Measurements from ENCODE around the gene VRK2.
A peak's percentile ranks its signal among the peaks of the same experiment; 100 is the strongest.

Gene VRK2

DNA sequence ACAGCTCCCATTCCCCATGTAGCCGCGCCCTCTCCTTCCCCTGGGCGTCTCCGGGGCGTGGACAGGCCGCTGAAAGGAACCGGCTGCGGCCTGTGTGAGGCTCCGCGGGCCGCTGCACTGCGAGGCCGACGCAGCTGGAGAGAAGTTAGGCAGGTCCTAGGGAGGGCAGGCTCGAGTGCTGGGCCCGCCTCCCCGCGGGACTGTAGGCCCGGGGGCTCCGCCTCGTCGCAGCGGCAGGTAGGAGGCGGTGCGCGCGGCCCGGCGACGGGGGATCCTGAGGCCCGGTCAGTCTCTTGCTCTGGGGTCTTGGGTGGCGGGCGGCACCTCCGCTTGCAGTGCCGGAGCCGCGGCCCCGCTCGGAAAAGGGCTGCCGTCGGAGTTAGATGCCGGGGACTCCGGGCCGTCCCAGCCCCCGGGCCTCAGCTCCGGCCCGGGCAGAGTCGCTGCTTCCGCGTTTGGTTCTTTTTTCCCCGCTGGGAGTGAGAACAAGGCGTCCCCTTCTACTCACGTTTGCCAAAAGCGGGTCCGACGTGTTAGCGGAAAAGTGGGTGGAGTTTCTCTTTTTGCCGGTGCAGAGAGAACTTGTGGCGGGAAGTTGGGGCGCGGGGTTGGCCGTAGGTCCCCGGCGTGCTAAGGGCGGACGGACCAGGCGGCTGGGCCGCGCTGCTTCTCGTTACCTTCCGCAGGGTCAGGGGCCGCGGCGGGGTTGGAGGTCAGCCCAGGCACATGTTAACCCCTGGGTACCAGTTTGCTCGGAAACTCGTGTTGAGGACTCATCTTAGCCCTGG is at the start of gene VRK2:
Gene VRK2 (plus strand): TSS at position 222 of the 788 bp plus-strand sequence. CDS start 2,026 bp downstream, outside the sequence.
- DNase-seq, result peak; percentile 87

DNA sequence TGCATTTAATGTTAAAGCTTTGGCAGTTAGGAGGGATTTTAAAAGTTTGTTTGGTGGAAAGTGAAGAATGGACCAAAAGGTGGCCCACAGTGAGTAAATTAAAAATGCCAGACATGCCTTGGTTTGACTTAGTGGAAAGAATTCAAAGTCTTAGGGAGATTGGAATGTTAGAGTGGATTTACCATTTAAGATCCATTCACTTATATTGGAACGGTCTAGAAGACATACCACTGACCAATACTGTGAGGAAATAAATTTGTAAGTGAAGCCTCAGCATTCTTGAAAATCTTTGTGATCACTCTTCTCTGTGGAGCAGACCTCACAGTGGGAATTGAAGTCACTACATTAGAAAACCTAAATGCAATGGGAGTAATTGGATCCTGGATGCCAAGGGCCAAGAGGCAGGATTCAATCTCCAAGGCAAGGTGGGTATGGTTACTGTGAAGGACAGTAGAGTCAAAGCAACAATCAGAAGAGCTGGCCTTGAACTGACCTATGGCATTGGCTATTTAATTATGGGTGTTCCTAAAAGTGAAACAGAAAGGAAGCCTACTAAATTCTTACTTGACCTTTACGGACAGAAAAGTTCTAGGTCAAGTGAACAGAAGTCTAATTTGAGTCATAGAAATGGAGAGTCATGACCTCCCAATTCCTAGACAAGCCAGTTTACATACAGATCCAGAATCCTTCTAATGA is 40.2 kb upstream of the VRK2 start:
- no peak for DNase-seq

DNA sequence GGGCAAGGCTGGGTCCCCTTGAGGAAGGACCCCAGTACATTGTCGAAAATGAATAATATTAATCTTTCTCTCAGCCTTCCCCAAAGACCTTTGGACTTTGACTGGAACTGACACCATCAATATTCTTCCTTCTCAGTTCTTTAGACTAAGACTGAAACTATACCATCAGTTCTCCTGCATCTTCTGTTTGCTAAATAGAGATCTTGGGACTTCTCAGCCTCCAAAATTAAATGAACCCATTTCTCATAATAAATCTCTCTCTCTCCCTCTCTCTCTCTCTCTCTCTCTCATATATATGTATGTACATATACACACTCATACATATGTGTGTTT is 39.7 kb upstream of the VRK2 start:
- no peak for DNase-seq

DNA sequence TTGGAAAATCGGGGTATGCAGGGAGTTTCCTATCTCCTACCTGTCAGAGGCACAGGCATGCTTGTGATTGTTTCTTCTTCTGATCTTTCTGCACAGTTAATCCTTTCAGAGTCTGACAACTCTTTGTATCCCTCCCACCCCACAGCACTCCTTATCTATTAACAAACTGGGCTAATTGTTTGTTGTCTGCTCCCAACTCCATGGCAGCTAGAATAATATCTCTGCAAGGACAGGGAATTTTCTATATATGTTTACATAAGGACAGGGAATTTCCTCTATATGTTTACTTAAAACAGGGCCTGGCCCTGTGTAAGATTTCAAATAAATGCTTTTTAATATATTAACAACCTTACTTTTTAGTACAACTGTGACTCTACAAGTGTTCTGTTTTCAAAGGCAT is 36.0 kb upstream of the VRK2 start:
- DNase-seq, result no peak

DNA sequence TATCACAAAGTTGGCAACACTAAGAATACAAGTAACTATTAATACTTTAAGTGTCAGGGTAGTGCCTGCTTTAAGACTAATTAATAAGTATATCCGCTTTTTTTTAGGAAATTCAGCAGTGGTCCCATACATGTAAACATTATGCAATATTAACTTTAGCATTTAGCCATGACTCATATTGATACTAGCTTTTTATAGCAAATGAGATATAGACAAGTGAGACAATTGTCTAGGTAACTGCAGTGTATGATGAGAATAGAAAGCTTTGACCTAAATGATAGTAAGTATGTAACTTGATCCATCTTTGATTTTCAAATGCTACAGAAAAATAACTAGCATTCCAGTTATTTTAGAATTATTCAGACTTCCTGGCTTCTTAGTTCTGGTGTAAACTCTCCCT is 27.4 kb upstream of the VRK2 start:
- no peak for DNase-seq

DNA sequence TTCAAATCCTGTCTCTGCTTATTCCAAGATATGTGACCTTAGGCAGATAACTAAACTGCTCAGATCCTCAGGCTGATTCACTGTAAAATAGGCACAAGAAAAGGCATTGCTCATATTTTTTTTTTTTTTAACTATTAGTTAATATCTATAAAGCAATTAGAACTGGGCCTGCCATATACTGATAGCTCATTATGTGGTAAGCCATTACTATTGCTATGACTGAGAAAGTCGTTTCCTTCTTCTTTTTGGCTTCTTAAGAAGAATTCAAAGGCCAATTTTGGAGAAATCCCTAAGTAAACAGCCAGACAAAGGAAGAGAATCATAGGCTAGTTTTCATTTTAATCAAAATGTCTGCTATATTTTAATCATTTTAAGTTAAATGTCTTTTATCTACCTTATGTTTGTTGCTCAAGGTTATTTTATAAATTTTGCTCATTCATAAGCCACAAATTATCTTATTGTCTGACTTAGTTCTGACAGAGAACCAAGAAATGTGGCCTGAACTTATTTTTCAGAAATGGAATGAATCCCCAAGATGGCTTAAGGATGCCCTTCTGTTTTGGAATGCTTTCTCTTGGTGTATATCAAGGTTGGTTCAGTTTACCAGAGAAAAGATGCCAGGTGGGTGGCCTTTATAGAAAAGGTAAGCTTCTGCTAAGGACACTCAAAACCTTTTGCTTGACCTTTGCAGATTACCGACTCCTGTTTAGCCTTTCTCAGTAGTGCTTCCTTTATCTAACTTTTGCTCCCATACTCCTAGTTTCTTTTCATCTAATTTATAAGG is 21.3 kb upstream of the VRK2 start:
- DNase-seq, result no peak

DNA sequence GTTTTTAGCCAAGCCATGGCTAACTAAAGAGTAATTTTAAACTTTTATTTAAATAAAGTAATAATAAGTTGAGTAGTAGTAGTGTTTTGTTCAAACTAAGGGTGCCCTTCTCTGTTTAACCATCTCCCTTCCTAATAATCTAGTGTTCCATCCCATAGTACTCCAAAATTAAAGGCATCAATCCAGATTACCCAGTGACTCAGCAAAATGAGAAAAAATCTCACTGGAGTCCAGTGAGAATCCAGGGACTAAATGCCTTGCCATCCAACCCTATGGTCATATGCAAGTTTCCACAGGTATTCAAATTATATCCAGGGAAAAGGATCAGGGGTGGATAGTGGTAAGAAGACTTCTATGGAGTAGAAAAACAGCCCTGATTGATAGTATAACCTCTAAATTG is 19.6 kb upstream of the VRK2 start:
- DNase-seq, result no peak

DNA sequence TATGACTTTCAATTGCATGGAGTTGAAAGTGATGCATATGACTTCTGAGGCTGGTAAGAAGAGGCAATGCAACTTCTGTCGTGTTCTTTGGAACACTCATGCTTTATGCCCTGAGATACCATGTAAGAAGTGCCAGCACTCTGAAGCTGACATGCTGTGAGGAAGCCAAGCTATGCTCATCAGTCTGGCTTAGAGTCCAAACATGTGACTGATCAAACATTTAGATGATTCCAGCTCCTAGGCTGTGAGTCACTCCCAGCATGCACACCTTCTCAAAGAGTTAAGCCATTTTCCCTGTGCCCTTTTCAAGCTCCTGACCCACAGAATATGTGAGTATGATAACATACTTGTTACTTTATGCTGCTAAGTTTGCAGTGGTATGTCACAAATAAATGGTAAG is 15.8 kb upstream of the VRK2 start:
- DNase-seq, result no peak

DNA sequence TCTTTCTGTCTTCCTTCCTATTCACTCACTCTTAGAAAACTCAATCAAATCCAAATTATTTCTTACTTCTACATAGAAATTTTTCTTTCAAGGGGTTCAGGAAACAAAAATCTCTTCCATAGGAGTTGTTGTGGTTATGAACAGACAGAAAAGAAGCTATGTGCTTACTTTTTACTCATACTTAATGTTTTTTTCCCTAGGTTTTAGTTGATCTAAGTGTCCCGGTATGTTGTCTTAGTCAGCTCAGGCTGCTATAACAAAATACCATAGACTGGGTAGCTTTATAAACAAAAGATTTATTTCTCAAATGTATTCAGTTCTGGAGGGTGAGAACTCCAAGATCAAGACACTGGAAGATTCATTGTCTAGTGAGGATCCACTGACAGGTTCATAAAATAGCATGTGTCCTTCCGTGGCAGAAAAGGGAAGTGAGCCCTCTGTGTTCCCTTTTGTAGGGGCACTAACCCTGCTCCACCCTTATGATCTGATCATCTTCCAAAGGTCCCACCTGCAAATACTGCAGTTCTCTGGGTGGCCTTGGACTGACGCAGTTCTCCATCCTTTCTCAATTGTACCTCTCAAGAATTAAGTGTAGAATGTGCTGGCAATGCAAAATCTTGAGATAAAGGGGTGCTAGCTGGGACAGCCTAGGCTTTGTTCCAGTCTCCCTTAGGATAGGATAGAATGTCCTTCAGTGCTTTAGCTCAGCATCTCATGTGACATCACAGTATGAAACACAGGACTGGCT is 14.4 kb upstream of the VRK2 start:
- DNase-seq, result no peak

DNA sequence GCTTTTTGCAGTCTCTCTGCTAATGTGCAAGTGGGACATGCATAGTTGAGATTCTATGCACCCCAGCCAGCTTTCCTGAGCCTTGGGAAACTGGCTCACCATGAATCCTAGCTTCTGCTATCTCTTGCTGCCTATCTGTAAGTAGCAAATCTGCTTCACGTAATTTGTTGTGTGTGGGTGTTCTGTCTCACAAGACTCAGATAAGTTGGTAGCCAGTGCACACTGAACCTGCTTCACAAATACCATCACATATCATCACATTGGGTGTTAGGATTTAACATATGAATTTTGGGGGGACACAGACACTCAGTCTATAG is 13.9 kb upstream of the VRK2 start:
- DNase-seq, result no peak

DNA sequence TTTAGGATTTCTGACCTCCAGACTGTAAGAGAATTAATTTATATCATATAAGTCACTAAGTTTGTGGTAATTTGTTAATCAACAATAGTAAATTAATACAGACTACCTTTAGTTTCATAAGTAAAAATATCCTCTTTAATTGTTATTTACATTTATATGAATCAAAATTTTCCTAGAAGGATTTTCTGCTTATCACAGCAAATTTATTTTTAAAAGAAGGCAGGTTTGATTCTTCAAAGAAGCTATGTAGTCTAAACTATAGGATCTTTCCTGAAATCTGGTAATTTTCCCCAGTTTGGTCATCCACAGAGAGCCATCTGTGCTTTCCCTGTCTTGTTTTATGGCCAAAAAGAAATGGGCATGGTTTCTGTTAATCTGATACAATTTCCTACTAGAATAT is 13.1 kb upstream of the VRK2 start:
- no peak for DNase-seq

DNA sequence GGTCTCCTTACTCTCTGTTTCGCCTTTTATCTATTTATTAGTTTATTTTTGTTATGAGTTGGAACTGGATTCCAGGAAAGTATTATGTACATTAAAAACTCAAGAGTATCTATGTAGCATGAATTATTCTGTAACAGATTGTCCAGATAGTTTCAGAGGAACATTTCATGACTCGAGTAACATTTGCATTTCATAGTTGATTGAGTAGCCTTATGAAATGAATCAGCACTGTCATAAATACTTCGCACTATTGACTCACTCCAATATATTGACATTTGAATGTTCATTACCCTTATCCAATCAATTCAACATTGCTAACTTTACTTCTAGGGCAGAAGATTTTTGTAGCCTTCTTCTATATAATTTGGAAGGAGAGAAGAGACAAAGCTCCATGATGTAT is 11.3 kb upstream of the VRK2 start:
- DNase-seq, result no peak

DNA sequence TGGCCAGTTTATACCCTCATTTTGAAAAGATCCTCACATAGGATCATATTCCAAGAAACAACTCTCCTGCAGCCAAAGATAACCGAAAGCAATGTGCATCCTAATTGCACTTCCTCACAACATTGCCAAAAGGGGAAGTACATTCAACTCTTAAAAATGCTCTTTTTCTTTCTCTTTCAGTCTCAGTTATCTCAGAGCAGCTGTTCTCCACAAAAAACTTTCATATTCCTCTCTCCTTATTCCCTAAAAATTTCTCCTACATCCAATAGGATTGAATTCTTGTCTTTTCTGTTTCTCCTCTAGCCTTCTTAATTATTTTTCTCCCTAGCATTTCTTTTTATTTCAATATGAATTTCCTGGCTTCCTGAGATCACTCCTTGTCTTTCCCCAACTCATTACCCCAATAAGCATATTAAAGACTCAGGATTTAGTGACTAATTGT is 7.4 kb upstream of the VRK2 start:
- no peak for DNase-seq

DNA sequence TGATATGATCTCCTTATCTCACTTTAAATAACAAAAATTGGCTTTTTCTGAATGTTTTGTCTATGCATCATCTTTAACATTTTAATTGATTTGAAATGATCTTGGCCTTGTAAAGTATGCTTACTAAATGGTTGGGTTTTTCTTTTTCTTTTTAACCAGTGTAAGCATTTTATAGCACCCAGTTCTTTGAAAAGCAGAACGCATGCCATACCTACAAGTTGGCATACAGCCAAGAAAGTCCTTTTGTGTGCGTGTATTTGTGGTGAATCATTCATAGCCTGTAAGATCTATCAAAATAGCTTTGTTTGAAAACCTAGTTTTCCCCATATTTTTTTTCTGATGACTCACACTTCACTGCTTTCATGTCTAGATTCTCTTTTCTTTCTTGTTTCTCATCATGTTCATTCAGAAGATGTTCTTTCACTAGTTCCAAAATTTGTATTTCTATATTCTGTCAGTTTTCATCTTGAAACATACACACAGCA is 4.1 kb upstream of the VRK2 start:
- DNase-seq, result peak; percentile 12

DNA sequence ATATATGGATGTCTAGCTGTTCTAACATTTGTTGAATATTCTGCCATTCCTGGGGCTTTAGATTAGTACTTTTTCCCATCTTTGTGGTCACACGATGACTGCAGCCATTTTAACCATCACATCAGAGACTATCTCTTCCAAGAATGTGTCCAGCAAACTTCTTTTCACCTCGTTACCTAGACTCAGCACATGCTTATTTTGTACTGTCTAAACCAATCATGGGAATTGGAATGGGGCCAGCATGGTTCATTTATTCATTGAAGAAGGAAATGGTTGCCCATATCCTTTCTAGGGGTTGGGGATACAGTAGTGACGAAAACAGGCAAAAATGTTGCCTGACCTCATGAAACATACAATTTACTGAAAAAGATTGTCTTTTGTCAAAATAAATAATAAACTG is 2.5 kb upstream of the VRK2 start:
- DNase-seq, result no peak

DNA sequence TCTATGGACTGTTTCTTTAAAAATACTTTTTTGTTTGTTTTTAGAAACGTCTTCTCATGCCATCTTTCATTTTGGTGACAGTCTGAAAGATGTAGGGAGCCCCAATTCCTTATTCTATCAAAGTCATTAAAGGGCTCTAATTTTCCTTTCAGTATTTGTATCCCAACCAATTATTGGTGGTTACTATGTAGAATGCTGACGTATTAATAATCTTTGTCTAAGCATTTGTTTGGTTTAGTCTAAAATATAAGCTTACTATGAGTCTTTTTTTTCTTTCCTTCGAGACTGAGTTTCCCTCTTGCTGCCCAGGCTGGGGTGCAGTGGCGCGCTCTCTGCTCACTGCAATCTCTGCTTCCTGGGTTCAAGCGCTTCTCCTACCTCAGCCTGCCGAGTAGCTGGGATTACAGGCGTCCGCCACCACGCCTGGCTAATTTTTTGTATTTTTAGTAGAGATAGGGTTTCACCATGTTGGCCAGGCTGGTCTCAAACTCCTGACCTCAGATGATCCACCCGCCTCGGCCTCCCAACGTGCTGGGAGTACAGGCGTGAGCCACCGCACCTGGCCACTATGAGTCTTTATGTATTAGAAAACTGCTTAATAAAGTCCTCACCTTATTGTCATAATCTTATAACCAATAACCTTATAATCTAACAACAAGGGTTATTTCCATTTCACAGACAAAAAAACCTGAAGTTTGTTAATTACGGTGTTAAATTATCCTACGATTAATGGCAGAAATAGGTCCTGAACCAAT is 849 bp upstream of the VRK2 start:
- no peak for DNase-seq

DNA sequence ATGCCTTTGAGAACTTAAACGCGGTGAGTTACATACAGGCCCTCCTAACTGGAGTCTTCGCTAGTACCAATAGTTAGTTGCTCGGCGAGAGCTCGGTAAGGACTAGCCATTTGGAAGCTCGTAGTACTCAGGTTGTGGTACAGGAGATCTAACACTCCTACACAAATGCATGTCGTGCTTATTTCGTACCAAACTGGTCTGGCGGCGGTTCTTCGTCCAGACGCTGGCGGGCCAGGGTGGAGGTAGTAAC is 346 bp upstream of the VRK2 start:
- DNase-seq, result no peak

DNA sequence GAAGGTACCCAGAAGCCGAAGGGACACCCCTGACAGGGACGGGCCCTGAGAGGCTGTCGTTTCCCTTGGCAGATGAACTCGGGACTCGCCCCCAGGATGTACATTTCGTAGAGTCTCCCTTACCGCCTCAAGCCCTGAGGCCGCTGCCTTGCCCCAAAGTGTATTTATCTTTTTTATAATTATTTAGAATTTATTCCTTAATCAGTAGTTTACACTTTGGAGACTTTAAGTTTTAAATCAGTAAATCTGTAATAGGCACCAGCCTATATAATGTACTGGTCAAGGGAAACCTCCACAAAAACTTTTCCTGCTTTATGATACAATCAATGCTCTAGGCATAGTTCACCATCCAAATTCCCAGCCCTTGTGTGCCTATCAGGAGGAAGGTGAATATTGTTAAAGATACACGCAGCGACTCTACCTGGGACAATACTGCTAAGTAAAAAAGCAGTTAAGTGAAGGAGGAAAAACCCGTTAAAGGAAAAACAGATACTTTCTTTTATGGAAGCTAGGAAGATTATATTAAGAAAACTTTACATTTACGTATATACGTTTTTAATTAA is 848 bp downstream of the VRK2 start:
- DNase-seq, result no peak

DNA sequence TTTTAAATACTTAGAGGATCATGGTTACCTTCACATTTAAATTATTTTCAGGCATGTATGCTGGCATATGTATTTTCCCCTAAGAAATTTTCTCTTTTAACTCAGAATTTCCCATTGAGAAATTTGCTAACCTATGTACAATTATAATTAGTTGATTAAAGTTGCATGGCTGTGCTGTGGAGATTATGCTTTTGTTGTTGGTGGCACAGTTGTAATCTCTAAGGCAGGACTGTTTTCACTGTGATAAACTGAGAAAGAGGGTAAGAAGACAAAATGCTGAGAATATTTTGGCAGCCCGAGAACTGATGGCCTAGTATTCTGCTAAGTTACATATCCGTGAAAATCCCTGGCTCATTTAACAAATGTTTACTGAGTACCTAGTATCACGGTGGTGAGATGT is 1.4 kb downstream of the VRK2 start:
- DNase-seq, result no peak

DNA sequence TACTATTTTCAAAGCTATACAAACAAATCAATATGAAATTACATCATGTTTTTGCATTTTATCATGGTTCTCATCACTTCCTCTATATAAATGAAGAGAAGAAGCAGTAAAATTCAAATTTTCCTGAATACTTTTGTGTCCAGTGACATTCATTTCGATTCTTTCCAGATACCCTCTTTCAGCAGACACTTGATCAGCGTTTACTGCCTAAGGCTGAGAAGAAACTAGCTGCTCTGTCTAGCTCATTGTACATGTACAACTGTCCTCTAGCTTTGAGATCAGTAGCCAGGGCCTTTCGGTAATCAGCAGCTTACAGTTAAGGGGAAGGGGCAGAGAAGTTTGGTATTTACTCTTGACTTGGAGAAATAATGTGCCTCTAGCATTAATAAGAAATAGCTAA is 4.8 kb downstream of the VRK2 start:
- no peak for DNase-seq

DNA sequence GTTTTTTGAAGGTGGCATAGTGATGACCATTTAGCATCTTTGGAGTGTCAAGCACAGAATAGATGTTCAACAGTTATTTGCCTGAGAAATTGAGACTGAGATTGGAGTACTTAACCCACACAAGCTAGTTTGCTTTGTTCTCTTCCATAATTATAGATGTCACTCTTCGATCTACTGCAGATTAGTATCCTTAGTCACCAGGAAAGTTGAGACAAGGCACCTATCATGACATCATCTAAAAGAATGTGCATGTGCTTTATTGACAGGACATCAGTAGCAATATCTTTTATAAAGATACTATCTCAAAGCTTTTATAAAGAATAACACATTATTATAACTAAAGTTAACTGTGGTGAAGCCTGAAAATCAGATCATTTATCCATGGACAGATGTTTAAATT is 6.4 kb downstream of the VRK2 start:
- DNase-seq, result no peak

DNA sequence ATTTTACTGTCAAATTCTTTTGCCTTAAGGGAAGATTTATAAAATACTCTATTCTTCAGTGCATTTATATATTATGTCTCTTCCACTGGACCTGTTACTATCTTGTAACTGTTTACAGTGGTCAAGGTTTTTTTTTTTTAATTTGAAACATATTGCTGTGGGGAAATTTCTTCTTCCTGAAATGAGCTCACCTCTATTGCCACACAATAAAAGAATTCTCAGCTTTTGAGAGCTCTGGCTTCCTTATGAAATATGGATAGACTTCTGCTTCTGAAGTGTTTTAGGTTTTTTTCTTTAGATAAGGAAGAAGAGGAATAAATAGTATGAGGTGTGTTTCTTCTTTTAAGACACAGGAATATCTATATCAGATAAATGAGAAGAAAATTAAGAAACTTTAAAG is 7.7 kb downstream of the VRK2 start:
- no peak for DNase-seq
